ENCODE data around the gene TVP23A.

TVP23A gene

DNA sequence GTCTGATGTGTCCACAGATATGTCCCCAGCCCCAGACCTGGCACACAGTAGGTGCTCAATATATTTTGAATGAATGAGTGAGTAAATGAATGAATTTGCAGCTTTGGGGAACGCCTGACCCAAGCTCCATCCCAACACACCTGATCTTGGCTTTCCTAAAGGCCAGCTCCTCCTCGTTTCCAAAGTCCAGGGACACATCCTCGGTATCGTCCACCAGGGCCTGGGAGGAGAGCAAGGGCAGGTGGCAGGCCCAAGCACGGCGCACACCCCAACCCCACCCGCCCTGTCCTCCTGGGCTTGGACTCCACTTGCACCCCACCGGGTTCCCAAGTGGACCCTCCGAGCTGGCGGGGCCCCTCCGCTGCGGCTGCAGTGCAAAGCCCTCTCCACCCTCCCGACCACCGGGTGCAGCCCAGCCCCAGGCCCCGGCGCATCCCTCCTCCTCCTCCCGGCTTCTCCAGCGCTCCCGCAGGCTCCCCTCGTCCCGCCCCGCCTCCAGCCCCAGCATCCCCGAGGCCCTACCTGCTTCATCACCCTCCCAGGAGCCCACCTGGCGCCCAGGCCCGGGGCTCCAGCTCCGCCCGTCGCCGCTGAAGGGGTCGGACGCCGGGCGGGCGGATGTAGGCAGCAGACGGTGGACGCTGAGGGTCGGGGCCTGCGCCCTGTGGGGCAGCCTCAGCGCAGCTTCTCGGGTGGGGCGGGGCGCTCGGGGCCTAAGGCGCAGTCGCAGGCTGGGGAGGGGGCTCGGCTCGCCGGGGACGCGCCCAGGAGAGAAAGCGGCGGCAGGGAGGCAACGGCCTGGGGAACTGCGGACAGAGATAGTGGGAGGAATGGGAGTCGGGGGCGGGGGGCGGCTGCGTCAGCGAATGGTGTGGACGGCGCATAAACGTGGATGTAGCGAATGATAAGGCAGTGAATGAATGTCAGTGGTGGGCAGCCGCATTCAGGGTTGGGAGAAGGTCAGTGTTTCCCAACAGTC is at the start of gene TVP23A:
TSS of gene TVP23A (minus strand) at position 832 of the 979 bp plus-strand sequence. CDS start at position 531, 301 bp downstream.
- Mint-ChIP-seq H3K9me3 (ENCODE audit: low read depth) (no peaks in the 10 kb centered on the region), H3K4me3 (no peak within 1 kb of the TSS), H3K4me1 (ENCODE audit: low read depth) (no peaks in the 10 kb centered on the region), H3K27me3 (peaks cover 5% of the 10 kb centered on the region), H3K36me3 (no peaks in the 10 kb centered on the region), H3K27ac (no peak within 1 kb of the TSS)

DNA sequence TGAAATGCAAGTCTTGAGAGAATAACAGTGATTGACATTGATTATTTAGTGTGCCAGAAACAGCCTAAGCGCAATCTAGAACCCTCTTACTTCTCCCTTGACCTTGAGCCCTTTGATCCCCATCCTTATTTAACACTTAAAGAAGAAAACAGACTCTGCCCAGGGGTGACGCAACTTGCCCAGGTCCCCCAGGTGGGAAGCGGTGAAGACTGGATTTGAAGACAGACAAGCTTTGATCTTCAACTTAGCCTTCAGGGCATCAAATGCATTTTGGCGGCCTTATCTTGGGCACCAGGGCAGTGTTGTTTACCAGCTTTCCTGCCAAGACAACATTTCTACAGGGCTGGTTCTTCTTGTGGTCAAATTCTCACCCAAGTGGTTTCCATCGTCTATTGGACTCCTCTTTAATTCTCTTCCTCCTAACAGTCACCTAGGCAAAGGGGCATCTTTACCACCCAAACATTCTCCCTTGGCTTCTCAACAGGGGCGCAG is 49.6 kb upstream of the TVP23A start:
- Mint-ChIP-seq H3K27me3 (peaks cover 7% of the 10 kb centered on the region), H3K36me3 (no peaks in the 10 kb centered on the region), H3K27ac (no peak overlapping the region), H3K4me1 (ENCODE audit: low read depth) (peaks cover 33% of the 10 kb centered on the region), H3K9me3 (ENCODE audit: low read depth) (no peaks in the 10 kb centered on the region), H3K4me3 (no peak overlapping the region)

DNA sequence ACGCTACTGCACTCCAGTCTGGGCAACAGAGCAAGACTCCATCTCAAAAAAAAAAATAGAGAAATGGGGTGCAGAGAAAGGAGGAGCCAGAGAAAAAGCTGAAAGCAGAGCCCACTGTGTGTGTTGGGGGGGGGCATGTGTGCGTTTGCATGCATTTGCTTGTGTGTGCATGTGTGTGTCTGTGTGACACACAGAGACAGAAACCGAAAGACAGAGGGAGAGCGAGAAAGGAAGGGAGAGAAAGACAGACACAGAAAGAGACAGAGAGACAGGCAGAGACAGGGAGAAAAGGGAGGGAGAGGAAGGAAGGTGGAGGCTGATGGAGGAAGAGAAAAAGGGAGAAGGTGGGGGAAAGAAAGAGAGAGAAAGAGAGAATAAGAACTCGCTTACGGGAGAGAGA is 48.6 kb upstream of the TVP23A start:
- no peaks in the 10 kb centered on the region for H3K9me3 Mint-ChIP-seq (ENCODE audit: low read depth)

DNA sequence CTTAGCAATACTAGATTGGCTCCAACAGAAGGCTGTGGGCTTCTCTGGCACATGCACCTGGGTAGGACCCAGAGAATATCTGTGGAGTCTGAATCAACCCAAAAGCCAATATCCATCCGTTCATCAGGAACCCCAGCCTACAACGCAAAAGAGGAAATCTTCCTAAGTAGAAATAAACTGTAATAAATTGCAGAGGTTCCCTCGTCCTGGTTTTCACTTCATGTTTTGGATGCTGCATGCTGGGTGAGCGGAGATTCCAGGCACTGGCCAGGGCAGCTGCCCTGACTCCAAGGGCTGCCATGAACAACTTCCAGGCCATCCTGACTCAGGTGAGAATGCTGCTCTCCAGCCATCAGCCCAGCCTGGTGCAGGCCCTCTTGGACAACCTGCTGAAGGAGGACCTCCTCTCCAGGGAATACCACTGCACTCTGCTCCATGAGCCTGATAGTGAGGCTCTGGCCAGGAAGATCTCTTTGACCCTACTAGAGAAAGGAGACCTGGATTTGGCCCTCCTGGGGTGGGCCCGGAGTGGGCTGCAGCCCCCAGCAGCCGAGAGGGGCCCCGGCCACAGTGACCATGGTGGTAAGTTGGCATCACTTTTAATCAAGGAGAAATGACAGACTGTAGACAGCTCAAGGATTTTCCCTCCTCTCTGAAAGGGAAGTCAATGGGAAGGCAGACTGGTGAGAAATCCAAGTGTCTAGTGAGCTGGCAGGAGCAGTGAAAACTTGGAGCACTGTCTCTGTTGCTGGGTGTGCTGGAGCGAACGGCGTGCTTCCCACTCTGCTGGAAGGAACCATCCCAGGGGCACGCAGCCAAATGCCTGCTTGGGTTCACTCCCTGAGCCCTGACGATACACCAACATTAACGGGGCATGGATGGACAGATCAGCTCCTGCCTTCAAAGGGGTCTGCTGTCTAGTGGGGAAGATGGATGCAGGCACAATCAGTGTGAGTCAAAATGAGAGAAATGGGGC is 47.7 kb upstream of the TVP23A start:
- Mint-ChIP-seq H3K36me3 (no peaks in the 10 kb centered on the region), H3K9me3 (ENCODE audit: low read depth) (no peaks in the 10 kb centered on the region), H3K27me3 (peaks cover 3% of the 10 kb centered on the region), H3K4me1 (ENCODE audit: low read depth) (peaks cover 27% of the 10 kb centered on the region), H3K4me3 (no peak overlapping the region), H3K27ac (no peak overlapping the region)

More for the DNA sequence above, 48.6 kb upstream of the TVP23A start:
- peaks cover 33% of the 10 kb centered on the region for H3K4me1 Mint-ChIP-seq (ENCODE audit: low read depth)
- H3K27me3 Mint-ChIP-seq, result peaks cover 3% of the 10 kb centered on the region
- H3K36me3 Mint-ChIP-seq, result no peaks in the 10 kb centered on the region
- no peak overlapping the region for H3K27ac Mint-ChIP-seq
- H3K4me3 Mint-ChIP-seq, result no peak overlapping the region

DNA sequence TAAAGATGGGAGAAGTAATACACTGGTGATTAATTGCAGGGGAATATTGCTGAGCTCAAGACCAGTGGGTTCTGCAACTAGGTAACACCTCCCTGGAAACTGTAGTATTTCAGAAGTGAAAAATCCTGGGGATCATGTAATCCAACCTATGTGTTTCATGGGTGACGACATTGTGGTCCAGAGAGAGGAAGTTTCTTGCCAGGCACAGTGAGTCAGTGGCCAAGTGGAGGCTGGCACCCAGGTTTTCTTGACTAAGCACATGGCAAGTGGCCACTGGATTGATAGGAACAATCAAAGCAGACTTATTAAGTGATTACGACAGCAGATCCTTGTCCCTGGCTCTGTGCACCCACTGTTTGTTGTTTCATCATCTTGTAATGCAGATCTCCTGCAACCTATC is 43.8 kb upstream of the TVP23A start:
- Mint-ChIP-seq H3K4me3 (no peak overlapping the region), H3K9me3 (ENCODE audit: low read depth) (peaks cover 3% of the 10 kb centered on the region), H3K4me1 (ENCODE audit: low read depth) (no peaks in the 10 kb centered on the region), H3K36me3 (no peaks in the 10 kb centered on the region), H3K27me3 (peaks cover 3% of the 10 kb centered on the region), H3K27ac (no peak overlapping the region)

DNA sequence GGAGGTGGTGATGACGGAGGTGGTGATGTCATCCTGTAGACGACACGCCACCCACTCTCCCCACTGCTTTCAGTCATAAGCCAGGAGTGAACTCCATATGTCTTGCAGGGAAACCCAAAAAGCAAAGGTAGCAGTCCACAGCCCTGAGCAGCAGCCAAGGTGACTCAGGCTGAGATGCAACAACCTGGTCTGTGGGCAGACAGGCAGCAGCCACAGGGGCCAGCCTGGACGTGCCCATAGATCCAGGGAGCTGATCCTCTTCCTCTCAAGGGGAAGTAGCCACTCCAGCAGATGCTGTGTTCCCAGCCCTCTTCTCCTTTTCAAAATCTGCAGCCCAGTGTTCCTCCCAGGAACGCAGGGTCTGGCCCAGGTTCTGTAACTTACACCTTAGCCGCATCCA is 41.1 kb upstream of the TVP23A start:
- Mint-ChIP-seq H3K27me3 (peaks cover 2% of the 10 kb centered on the region), H3K27ac (no peak overlapping the region), H3K4me1 (ENCODE audit: low read depth) (no peaks in the 10 kb centered on the region), H3K9me3 (ENCODE audit: low read depth) (peaks cover 3% of the 10 kb centered on the region), H3K4me3 (no peak overlapping the region), H3K36me3 (no peaks in the 10 kb centered on the region)

DNA sequence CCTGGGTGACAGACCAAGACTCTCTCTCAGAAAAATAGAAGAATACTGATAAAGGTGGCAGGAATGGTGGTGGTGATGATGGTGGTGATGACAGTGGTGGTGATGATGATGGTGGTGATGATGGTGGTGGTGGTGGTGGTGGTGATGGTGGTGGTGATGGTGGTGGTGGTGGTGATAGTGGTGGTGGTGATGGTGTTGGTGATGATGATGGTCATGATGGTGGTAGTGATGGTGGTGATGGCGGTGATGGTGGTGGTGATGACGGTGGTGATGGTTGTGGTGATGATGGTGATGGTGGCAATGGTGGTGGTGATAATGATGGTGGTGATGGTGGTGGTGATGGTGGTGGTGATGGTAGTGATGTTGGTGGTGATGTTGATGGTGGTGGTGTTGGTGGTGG is 40.4 kb upstream of the TVP23A start:
- H3K9me3 Mint-ChIP-seq (ENCODE audit: low read depth), result peaks cover 3% of the 10 kb centered on the region
- no peaks in the 10 kb centered on the region for H3K36me3 Mint-ChIP-seq
- no peak overlapping the region for H3K27ac Mint-ChIP-seq
- H3K4me3 Mint-ChIP-seq, result no peak overlapping the region
- no peaks in the 10 kb centered on the region for H3K4me1 Mint-ChIP-seq (ENCODE audit: low read depth)
- H3K27me3 Mint-ChIP-seq, result peaks cover 2% of the 10 kb centered on the region

DNA sequence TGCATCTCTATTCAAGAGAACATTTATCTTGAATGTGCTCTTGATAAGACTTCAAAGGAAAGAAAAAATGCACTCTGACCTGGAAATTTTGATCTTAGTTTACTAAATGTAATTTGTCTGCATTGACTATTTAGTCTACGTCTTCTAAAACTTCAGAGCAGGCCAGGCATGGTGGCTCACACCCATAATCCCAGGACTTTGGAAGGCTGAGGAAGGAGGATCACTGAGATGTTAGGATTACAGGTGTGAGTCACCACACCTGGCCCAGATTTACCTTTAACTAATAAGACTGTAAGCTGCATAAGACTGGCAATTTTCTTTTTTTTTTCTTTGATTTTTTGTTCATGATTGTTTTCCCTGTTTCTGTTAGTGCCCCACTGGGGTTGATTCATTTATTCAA is 39.6 kb upstream of the TVP23A start:
- H3K27ac Mint-ChIP-seq, result no peak overlapping the region
- no peak overlapping the region for H3K4me3 Mint-ChIP-seq
- H3K9me3 Mint-ChIP-seq (ENCODE audit: low read depth), result peaks cover 3% of the 10 kb centered on the region
- H3K27me3 Mint-ChIP-seq, result no peaks in the 10 kb centered on the region
- no peaks in the 10 kb centered on the region for H3K36me3 Mint-ChIP-seq
- H3K4me1 Mint-ChIP-seq (ENCODE audit: low read depth), result no peaks in the 10 kb centered on the region

DNA sequence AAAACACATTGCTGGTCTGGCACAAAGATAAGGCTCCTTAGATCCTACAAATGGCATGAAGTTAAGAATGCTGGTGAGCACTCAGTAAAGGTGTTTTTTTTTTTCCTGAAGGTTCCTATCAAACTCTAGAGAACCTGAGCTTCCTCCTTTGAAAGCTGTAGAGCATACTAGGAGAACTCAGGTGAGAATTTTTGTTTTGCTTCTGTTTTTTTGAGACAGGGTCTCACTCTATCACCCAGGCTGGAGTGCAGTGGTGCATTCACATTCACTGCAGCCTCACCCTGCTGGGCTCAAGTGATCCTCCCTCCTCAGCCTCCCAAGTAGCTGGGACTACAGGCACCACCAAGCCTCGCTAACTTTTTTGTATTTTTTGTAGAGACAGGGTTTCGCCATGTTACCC is 37.4 kb upstream of the TVP23A start:
- H3K4me1 Mint-ChIP-seq (ENCODE audit: low read depth), result peaks cover 7% of the 10 kb centered on the region
- H3K27ac Mint-ChIP-seq, result no peak overlapping the region
- peaks cover 3% of the 10 kb centered on the region for H3K9me3 Mint-ChIP-seq (ENCODE audit: low read depth)
- no peaks in the 10 kb centered on the region for H3K36me3 Mint-ChIP-seq
- H3K27me3 Mint-ChIP-seq, result no peaks in the 10 kb centered on the region
- H3K4me3 Mint-ChIP-seq, result no peak overlapping the region

DNA sequence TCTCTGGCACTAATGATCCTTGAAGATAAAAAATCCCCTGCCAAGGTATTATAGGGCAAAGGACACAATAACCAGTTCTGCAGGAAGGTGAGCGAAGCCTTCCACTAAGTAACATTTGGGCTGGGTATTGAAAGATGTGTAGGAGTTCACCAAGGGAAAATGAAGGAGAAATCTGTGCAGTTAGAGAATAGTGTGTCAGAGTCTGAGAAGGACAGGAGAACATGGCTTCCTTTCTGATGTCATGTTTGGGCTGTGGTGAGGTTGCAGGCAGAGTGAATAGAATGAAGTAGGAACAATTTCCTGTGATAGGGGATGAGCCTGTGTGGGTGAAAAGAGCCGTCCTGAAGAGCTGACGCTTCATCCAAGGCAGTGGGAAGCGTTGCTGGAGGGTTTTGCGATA is 34.4 kb upstream of the TVP23A start:
- Mint-ChIP-seq H3K4me1 (ENCODE audit: low read depth) (peaks cover 7% of the 10 kb centered on the region), H3K36me3 (no peaks in the 10 kb centered on the region), H3K27ac (no peak overlapping the region), H3K27me3 (peaks cover 2% of the 10 kb centered on the region), H3K4me3 (no peak overlapping the region), H3K9me3 (ENCODE audit: low read depth) (no peaks in the 10 kb centered on the region)

DNA sequence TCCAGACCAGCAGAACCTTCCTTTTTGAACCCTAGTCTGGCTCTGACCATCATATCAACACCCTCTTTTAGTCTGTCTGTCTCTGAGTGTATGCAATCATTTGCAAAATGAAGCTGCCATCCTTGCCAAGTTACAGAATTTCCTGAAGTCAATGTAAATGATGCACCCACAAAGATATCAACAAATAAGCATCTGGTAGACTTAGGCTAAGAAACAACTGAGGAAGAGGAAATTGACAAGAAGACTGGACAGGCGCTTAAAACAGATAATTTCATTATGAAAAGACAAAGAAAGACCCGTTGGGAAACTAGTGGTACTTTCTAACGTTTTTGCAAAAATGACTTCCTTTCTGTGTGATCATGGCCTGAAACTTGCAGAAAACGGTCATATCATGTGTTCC is 33.7 kb upstream of the TVP23A start:
- H3K4me1 Mint-ChIP-seq (ENCODE audit: low read depth), result peaks cover 7% of the 10 kb centered on the region
- H3K36me3 Mint-ChIP-seq, result no peaks in the 10 kb centered on the region
- H3K27ac Mint-ChIP-seq, result no peak overlapping the region
- no peaks in the 10 kb centered on the region for H3K9me3 Mint-ChIP-seq (ENCODE audit: low read depth)
- no peak overlapping the region for H3K4me3 Mint-ChIP-seq
- H3K27me3 Mint-ChIP-seq, result peaks cover 3% of the 10 kb centered on the region

DNA sequence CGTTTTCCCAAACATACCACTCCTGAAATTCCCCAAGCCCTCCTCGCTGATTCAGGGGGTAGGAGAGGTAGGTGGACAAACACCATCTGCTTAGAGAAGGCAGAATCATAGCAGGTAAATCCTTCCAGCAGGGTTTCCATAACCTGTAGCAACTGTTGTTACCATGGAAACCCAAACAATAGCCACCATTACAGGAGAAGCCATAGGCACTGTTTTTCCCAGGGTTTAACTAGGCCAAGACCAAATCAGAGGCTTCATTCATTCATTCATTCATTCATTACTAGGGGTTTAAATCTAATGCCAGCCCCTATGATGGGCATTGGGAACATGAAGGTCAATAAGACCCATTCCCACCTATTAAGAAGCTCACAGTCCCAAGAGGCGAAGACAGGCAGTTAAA is 32.9 kb upstream of the TVP23A start:
- Mint-ChIP-seq H3K4me3 (no peak overlapping the region), H3K36me3 (no peaks in the 10 kb centered on the region), H3K9me3 (ENCODE audit: low read depth) (no peaks in the 10 kb centered on the region), H3K27ac (no peak overlapping the region), H3K4me1 (ENCODE audit: low read depth) (peaks cover 7% of the 10 kb centered on the region), H3K27me3 (peaks cover 5% of the 10 kb centered on the region)

DNA sequence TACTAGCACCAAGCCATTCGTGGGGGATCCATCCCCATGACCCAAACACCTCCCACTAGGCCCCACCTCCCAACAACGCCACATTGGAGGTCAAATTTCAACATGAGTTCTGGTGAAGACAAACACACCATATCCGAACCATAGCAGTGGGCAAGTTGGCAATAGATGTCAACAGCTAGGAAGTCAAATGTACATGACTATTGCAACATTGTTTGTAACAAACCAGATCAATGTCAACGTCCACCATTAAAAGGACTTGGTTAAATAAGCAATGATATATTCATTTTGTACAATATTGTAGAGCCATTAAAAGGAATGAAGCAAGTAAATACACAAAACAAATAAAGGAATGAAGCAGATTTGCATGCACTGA is 31.9 kb upstream of the TVP23A start:
- Mint-ChIP-seq H3K36me3 (no peaks in the 10 kb centered on the region), H3K4me3 (no peak overlapping the region), H3K4me1 (ENCODE audit: low read depth) (peaks cover 7% of the 10 kb centered on the region), H3K27ac (no peak overlapping the region), H3K27me3 (peaks cover 9% of the 10 kb centered on the region), H3K9me3 (ENCODE audit: low read depth) (no peaks in the 10 kb centered on the region)

DNA sequence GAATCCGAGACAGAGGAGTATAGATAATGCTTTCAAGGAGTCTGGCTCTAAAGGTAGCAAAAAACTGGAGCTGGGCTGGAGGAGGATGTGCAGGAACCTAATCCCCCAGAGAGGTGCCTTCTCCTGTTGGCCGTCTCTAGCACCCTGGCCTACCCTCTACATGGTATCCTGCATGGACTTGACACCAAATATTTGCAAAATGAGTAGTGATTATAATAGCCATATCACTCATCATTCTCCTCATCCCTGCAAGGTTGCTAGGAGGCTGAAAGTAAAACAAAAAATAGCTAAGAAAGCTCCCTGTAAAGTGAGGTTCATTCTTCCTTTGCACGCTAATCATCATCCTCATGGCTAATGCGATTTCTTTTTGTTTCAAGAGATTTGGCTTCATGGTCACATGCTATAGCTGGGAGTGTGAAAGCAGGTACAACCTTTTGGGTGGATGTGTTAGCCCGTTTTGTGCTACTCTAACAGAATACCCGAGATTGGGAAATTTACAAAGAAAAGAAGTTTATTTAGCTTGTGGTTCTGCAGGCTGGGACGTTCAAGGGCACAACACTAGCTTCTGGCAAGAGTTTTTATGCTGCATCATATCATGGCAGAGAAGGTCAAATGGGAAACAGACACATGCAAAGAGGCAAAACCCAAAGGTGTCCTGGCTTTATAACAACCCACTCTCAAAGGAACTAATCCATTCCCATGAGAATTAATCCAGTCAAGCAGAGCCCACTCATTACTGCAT is 31.3 kb upstream of the TVP23A start:
- Mint-ChIP-seq H3K27me3 (peaks cover 13% of the 10 kb centered on the region), H3K9me3 (ENCODE audit: low read depth) (no peaks in the 10 kb centered on the region), H3K27ac (no peak overlapping the region), H3K36me3 (no peaks in the 10 kb centered on the region), H3K4me3 (no peak overlapping the region), H3K4me1 (ENCODE audit: low read depth) (peaks cover 7% of the 10 kb centered on the region)

All from activated naive CD8-positive, alpha-beta T cell (primary cell).